GM21717 (cell line): ENCODE results near the gene TBPL1.
"Not testable (repeated sequence)": the region's sequence is repeated elsewhere in the genome, so short reads cannot be mapped to it uniquely, and the experiment has no call there.

Experiments used
- ATAC-seq: cut with Tn5 transposase; IDR thresholded peaks from one replicate; pipeline ENCODE4 v1.9.1; 2021; ENCODE audit warnings: mild to moderate bottlenecking, moderate library complexity; ENCODE audit not compliant: unreplicated experiment

The TBPL1 gene

DNA sequence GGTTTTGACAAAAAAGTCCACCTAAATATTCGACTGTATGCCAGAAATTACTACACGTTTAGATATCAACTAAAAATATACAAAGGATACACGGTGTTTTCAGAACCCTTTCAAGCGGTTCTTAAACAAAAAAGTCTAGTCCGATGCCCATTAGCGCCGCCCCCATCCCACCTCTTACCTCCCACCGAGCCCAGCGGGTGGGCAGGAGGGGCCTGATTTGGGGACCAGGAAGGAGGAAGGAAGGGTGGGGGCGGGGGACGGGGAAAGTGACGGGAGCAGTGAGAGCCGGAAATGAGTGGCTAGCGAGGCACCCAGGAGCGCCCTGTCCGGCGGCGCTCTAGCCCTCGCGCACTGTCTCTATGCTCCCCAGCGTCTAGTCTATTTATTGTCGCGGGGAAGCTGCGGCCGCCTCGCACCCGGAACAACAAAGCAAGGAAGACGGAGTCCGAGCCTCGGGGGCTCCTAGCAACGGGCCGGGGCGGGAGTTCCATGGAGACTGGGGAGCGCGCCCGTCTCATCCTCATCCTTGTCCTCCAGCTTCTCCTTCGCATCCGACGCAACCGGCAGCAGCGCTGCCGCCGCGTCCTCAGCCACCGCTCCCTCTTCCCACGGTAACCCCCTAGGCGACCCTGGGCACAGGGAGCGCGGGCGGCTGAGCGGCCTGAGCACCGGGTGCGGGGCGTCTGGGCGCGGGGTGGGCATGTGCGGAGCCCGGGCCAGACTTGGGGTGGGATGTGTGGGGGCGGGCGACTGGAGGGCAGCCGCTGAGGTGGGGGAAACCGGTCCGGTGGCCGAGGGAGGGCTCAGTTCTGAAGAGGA lies at the start of gene TBPL1:
Gene TBPL1, plus strand, starts transcription at position 410 of the 819 bp plus-strand sequence. CDS start 26,902 bp downstream, outside the sequence.
- ATAC-seq = peak; percentile 94

DNA sequence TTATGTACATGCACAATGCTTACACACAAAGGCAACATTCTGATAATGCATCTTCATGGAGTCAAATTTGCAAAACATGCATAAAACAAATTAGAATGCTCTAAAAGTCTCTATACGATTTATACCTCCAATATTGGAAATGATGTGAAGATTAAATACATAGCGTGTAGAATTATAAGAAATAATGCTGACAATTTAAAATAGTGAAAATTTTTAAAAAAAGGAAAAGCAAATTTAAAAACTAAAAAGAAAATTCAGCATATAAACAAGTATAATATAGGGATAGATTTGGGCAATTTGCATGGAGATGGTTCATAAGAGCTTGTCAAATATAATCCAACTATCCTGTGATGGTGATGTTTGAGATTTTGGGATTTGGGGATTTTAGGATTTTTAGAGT lies 49.2 kb upstream of the TBPL1 start:
- ATAC-seq = no peak

DNA sequence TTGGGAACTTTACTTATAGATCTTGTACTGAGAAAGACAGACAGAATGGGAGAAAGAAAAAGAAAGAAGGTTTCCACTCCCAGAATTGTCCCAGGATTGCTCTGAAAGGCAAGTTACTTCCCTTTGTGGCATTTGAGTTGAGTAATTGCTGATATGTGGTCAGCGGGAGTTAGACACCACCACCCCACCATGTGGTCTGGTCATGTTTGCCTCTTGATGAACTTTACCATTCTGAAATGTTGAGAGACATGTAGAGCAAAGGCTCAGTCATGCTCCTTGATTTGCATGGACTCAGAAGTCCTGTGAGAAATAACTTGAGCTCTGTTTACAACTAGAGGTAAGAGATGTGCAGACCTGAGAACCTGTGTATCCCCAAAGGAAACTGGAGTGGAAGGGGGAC lies 47.0 kb upstream of the TBPL1 start:
- no peak for ATAC-seq

DNA sequence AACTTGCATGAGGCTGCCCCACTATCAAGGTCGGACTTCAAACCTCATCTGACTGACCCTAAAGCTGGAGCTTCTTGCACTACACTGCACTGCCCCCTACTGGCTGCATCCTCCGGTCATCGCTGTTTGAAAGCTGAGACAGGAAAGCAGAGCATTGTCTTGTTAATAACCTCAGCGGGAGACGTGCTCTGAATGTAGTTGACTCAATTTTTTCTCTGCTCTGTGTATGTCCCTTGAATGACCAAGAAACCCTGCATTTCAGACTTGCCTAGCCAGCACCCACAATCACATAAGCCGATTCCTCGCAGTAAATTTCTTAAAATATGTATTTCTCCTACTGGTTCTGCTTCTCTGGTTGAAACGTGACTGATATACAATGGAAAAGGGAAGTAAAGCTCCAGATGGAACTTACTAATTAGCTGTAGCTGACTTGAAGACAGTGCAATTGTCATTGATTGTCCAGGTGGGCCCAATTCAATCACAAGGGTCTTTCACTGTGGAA lies 36.3 kb upstream of the TBPL1 start:
- peak; percentile 65 for ATAC-seq

DNA sequence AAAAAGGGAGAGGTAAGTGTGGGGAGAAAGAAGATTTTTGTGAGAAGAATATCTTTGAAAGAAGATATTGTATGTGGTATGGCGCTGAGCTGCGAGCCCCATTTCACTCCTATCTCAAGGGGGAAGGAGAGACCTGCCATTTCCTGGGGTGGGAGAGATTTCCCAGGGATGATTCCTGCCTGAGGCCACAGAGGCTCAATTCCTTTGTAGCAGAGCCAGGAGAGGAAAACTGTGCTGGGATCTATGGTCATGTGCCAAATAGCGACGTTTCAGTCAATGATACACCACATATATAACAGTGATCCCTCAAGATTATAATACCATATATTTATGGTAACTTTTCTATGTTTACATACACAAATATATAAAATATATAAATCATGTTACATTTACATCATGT lies 35.2 kb upstream of the TBPL1 start:
- ATAC-seq = no peak

DNA sequence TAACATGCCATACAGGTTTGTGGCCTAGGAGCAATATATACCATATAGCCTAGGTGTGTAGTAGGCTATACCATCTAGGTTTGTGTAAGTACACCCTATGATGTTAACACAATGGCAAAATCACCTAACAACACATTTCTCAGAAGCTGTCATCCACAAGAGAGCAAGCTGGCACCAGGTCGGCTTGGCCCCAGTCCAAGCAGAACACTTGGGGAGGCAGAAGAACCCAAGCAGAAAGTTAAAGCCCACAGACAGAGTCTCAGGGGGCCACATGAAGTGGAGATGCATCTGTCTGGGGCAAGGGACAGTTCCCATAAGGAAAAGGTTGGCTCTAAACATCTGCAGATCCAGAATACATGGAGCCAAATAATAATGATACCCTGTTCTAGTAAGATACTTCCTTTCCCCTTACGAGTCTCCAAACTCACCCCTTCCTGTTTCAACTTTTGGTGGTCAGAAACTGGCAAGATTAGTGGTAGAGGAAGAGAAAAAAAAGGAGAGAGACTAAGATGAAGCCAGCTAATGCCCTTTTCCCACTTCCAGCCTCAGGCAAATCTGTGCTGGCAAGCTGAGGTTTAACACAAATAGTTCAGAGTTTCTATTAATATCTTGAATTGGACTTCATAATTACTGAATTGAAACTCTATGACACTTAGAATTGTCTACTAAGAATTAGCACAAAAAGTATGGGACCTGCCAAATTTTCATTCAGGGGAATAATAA lies 34.7 kb upstream of the TBPL1 start:
- ATAC-seq = no peak

DNA sequence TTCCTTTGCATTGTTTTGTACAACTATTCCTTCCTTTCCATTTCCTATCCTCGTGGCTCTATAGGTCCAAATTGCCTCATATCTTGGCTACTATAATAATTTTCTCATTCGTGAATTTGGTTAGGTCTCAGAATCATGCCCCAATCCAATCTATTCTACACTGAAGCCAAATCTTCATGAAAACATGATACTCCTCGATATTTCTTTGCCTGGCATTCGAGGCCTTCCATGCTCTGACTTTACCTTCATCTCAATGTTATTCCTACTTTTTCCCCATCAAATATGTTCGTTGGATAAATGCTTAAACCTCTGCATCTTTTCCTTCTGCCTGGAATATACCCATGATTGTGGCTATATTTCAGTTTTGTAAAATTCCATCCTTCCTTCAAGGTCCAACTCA lies 33.7 kb upstream of the TBPL1 start:
- no peak for ATAC-seq

DNA sequence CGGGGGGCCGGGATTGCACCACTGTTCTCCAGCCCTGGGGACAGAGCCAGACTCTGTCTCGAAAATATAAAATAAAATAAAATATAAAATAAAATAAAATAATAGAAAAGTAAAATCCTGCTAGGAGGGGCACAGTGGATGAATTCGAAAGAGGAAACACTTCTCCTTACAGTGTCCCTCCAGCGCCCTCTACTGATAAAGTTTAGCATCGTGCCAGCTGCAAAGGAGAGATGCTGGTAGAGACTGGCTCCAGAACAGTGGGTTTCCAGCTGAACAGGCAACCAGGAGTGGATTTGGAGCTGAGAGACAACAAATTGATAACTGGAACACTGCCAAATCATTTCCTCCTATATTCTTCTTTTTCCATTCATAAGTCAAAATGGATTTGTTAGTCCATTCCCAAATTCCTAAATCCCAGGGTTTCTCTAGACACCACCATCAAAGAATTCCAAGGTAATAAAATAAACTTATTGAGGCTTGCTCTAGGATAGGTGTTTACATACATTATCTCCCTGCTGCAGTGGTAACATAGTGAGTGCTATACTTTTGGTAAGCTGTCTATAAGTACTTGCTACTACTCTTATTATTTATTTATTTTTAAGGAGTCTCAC lies 31.7 kb upstream of the TBPL1 start:
- peak; percentile 48 for ATAC-seq

DNA sequence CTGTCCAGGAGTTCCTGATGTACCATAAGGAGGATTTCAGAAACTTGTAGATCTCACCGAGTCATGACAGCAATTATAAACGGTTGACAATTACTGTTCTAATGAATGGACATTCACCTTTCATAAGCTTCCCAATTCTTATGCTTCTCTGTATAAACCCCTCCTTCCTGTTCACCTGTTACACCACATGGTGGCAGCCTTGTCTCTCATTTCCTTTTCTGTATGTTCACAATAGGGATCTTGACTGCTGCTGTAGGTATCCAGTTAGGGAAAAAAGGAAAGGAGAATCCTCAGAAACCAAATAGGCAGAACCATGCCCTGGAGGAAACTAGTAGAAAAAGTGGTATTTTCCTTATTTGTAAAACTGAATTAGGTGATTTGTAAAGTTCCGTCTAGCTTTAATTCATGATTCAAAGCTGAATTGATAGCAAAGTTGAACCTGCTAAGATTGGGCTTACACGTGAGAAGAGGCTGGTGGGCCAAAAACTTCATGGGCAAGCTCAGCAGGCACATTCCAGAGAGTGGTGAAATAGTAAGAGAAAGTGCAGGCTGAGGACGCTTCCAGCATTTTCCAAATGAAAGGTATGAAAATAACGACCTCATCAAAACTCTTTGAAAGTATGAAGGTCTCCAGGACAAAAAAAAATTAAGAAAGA lies 29.0 kb upstream of the TBPL1 start:
- ATAC-seq = peak; percentile 84

DNA sequence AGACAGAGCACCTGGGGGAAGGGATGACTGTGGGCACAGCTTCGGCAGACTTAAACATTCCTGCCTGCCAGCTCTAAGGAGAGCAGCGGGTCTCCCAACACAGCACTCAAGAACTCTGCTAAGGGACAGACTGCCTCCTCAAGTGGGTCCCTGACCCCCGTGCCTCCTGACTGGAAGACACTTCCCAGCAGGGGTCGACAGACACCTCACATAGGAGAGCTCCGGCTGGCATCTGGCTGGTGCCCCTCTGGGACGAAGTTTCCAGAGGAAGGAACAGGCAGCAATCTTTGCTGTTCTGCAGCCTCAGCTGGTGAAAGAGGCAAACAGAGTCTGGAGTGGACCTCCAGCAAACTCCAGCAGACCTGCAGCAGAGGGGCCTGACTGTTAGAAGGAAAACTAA lies 21.8 kb upstream of the TBPL1 start:
- ATAC-seq = not testable (repeated sequence)

DNA sequence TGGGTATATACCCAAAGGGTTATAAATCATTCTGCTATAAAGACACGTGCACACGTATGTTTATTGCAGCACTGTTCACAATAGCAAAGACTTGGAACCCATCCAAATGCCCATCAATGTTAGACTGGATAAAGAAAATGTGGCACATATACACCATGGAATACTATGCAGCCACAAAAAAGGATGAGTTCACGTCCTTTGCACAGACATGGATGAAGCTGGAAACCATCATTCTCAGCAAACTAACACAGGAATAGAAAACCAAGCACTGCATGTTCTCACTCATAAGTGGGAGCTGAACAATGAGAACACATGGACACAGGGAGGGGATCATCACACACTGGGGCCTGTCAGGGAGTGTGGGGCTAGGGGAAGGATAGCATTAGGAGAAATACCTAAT lies 16.7 kb upstream of the TBPL1 start:
- not testable (repeated sequence) for ATAC-seq

DNA sequence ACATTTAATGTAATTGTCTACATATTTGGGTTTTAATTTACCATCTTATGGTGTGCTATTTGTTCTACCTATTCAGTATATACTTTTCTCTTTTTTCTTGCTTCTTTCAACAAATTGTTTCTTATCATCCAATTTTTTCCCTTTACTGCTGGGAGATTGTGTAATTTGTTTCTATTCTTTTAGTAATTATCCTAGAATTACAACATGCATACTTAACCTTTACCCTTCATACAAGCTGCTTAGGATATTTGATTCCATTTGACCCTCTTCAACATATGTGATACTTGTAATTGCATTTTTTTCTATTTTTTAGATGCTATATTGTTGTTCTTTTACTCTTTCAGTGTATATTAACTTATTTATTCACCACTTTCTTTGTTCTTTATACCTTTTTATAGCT lies 15.1 kb upstream of the TBPL1 start:
- no peak for ATAC-seq

DNA sequence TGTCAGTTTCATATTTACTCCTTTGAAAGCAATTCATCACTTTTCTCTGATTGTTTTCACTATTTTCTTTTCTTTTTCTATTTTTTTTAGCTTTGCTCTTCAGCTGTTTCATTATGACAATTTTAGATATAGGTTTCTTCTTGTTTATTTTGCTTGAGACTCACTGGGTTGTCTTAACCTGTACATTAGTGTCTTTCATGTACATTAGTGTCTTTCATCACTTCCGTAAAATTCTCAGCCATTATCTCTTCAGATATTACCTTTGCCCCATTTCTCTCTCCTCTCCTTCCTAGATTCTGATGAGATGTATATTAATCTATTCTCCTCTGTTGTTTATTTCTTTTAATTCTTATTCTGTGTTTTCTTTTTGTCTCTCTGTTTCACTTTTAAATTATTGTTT lies 14.5 kb upstream of the TBPL1 start:
- ATAC-seq = no peak

DNA sequence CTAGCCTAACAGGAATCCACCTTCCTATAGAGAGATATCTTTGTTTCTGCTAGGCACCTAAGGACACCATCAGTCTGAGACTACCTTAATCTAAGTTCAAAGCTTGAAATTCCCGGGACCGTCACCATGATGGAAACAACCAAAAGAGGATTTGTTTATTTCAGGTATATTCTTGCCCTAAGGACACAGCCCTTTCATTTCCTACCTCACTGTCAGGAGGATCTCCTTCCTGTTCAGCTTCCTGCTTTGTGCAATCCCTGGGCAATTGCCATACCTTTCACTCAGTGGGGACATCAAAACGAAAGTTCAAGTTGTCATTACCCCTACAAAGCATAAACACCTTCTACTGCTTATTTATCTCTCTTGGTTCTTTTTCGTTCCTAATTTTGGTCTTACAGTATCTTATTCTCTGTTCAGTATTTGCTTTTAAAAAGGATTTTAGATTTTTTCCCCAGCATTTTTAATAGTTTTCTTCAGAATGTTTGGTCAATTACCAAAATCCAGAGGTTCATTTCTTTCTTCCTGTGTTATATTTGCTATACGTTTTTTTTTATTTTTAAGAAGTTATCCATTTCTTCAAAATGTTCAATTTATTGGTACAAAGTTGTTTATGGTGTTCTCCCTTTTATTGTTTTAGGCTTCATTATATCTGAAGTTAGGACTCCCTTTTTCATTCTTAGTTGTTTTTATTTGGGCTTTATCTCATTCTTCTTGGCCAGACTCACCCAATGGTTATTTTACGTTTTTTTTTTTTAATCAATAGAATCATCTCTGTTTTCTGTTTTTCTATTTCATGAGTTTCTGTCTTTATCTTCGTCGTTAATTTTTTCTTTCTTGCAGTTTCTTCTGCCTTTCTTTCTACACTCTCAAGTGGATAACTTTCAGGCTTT lies 13.0 kb upstream of the TBPL1 start:
- no peak for ATAC-seq

DNA sequence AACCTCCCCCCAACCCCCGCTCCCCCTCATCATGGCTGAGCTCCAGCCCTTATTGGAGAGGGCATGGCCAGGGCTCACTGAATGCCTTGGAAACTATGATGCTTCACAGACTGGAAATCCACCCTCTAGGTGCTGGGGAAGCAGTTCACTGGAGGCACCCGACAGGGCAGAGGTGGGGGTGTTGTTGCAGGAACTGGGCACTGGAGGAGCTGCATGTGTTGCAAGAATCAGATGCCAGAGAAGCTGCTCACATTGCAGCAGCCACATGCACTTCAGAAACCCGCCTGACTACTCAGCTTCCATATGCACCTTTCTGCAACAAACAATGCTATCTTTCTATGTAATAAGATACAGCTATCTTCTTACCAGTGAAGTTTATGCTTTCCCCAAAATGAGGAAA lies 7.9 kb upstream of the TBPL1 start:
- ATAC-seq = no peak

DNA sequence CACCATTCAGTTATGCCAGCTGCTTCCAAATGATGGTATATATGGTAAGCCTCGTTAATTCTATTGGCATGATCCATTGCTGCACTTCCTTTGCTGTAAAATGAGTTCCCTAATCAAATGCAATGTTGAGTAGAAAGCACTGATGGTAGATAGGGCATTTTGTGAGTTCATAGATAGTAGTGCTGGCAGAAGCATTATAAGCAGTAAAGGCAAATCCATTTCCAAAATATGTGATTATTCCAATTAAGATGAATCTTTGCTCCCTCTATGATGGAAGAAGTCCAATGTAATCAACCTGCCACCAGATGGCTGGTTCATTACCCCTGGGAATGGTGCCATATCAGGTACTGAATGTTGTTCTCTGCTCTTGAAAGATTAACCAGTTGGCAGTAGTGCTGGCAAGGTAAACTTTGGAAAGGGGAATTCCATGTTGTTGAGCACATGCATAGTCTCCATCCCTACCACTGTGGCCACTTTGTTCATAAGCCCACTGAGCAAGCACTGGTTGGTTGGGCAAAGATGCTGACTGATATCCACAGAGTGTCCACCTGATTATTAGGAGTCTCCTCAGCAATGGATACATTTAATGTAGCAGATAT lies 5.6 kb upstream of the TBPL1 start:
- no peak for ATAC-seq

DNA sequence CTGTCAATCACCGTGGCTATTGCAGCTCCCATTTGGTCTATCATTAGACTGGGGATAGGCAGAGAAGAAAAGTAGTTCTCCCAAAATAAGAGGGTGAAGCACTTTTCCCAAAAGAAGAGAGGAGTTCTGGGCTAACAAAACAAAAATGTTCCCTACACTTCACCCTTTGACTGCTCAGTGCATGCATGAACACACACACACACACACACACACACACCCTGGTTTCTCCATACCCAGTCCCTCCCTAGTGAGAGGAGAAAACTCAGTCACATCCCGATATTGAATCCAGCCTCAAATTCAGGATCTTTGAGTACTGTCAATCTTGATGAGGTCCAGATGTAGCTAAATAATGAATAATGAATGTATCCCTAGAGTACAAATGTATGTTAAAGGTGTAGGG lies 4.6 kb upstream of the TBPL1 start:
- ATAC-seq = no peak

DNA sequence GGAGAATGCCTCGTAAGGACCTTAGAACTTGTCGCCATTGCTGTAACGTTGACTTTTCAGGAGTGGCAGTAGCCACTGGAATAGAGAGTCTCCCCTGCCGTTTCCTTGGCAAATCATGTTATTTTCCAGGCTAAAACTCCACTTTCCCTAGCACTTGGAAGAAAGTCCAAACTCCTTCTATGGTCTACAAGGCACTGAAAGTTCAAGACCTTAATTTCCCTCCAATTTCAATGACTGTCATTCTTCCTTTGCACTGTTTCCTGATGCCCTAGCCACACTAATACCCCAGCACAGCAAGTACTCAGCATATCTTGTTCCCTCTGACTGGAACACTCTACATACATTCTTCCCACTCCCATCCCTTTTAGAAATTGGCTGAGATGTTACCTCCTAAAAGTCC lies 1.8 kb upstream of the TBPL1 start:
- ATAC-seq = no peak

DNA sequence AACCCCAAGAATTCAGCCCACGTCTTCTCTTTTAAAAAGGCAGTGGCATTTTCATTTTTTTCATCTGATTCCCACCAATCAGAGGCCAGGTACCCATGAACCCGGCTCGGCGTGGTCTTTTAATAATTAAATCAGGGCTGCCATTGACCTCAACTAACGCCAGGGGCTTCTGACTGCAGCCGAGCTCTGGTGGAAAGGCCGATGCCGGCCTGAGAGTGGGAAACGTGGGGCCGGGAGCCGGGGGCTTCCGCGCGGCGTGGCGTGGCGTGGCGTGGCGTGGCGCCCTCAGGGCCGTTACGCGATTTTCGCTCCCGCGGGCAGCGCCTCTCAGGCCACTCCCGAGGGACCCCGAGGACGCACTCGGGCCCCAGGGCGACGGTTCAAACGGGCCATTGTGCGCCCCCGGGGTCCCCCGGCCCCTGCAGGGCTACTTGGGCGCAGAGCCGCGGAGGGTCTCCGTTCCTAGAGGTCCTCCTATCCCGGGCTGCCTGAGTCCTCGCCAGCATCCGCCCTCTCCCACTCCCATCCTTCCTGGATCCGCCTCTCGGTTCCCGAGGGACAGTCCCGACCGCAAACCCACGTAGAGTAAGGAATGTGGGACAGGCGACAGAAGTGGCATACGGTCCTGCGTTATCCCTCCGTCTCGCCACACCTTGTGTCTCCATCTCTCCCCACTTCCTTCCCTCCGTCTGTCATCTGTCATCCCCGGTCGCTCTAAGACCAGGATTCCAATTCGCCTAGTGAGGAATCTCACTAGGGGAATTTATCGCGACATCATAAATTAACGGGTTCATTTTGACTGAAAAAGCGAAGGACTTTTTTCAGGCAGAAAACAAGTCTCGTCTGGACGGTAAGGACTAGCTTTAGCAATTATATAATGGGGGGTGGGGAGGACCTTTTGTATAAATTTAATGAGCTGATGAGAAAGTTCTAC lies 876 bp upstream of the TBPL1 start:
- peak; percentile 44 for ATAC-seq
